ENCODE measurements around the gene ZNF189. TPM values are rescaled to one million over a fixed set of nuclear protein-coding genes. Genes with fewer than 3 reads are reported as not detected.
A peak's percentile ranks its signal among the peaks of the same experiment; 100 is the strongest.

Gene ZNF189
- total RNA-seq, 1 experiment from 2014 or later = 15.5 TPM

DNA sequence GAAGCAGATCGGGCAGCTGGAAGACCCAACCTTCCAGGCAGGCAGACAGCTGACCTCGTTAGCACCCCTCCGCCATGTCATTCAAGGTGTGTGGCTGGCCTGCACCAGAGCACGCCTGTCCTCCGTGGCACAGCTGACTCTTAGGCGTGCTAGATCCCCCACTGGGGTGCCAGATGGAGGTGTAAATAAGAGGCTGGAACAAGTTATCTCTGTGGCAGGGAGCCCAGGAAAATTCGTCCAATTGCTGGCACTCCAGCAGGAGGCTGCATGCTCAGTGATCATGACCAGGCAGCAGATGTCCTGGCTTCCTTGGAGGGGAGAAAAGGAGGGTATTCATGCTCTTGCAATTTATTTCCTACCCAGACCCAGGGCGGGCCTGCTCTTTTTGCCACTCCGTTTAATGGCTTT is 44.7 kb downstream of the ZNF189 start:
- no peak overlapping the region for H3K9ac ChIP-seq (ENCODE audit: low read length)
- no peaks in the 10 kb centered on the region for H3K79me2 ChIP-seq (ENCODE audit: low read length)
- H3K36me3 ChIP-seq (ENCODE audit: insufficient read depth, low read length) = no peaks in the 10 kb centered on the region
- no peak overlapping the region for H2AFZ ChIP-seq (ENCODE audit: low read length)
- H3K27ac ChIP-seq (ENCODE audit: low read length) = no peak overlapping the region
- H3K4me3 ChIP-seq (ENCODE audit: low read length) = no peak overlapping the region
- H4K20me1 ChIP-seq (ENCODE audit: insufficient read depth, low read depth, low read length) = no peaks in the 10 kb centered on the region
- no peaks in the 10 kb centered on the region for H3K9me3 ChIP-seq (ENCODE audit: low read length)
- H3K9me2 ChIP-seq (replicated peaks; ENCODE audit: insufficient read depth, low read length) = no peaks in the 10 kb centered on the region
- H3K4me1 ChIP-seq (ENCODE audit: low read length) = no peaks in the 10 kb centered on the region
- no peaks in the 10 kb centered on the region for H3K27me3 ChIP-seq (ENCODE audit: low read length)
- DNase-seq = no peak
- no peak overlapping the region for H3K4me2 ChIP-seq (ENCODE audit: low read depth, low read length, poor library complexity, severe bottlenecking)

DNA sequence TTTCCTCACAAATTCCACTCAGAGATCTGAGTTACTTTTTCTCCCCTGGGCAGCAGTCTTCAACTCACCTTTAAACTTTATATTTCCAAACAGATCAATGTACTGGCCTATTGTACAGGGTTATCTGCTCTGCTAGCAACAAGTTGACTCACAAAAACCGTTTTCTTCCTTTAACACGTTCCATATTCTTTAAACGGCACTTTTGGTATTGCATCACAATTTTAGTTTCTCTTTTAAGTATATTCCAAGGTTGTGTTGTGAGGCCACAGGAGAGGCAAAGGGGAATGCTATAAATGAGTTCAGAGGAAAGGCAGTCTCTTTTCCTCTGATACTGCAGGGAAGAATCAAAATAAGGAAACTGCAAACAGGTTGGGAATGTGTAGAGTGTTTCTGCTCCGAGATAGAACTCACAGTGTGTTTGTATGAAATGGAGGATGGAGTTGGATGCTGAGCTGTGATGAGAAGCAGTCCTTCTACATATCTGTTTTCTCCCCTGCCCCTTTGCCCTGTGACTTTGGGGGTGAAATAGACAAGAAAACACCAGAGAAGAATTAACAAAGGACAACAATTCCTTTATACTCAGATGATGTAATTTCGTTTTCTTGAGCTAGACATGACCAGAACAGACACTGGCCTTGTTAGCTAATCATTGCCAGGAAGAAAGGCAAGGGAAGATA is 46.8 kb downstream of the ZNF189 start:
- peak overlapping the region; percentile 32 for H3K4me2 ChIP-seq (ENCODE audit: low read depth, low read length, poor library complexity, severe bottlenecking)
- peak overlapping the region; percentile 34; the same call in 1 of the 2 replicates for H3K4me3 ChIP-seq (ENCODE audit: low read length)
- no peaks in the 10 kb centered on the region for H3K36me3 ChIP-seq (ENCODE audit: insufficient read depth, low read length)
- no peaks in the 10 kb centered on the region for H3K9me3 ChIP-seq (ENCODE audit: low read length)
- H2AFZ ChIP-seq (ENCODE audit: low read length) = 0 out of 2 replicates have a peak overlapping the region, but pooled peaks have one; percentile 49
- H3K27ac ChIP-seq (ENCODE audit: low read length) = no peak overlapping the region
- no peaks in the 10 kb centered on the region for H3K79me2 ChIP-seq (ENCODE audit: low read length)
- H3K9me2 ChIP-seq (replicated peaks; ENCODE audit: insufficient read depth, low read length) = no peaks in the 10 kb centered on the region
- H3K4me1 ChIP-seq (ENCODE audit: low read length) = peaks cover 9% of the 10 kb centered on the region
- no peaks in the 10 kb centered on the region for H3K27me3 ChIP-seq (ENCODE audit: low read length)
- H4K20me1 ChIP-seq (ENCODE audit: insufficient read depth, low read depth, low read length) = no peaks in the 10 kb centered on the region
- no peak overlapping the region for H3K9ac ChIP-seq (ENCODE audit: low read length)
- DNase-seq = no peak

DNA sequence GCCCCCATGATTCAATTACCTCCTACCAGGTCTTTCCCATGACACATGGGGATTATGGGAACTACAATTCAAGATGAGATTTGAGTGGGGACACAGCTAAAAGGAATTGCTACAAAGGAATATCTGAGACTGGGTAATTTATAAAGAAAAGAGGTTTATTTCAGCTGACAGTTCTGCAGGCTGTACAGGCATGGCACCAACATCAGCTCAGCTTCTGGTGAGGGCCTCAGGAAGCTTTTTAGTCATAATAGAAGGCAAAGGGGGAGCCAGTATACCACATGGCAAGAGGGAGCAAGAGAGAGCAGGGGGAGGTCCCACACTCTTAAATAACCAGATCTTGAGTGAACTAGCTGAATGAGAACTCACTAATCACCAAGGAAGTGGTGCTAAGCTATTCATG is 48.1 kb downstream of the ZNF189 start:
- Histone ChIP-seq H3K9me3 (ENCODE audit: low read length) (no peaks in the 10 kb centered on the region), H3K9ac (ENCODE audit: low read length) (no peak overlapping the region), H3K36me3 (ENCODE audit: insufficient read depth, low read length) (no peaks in the 10 kb centered on the region), H4K20me1 (ENCODE audit: insufficient read depth, low read depth, low read length) (no peaks in the 10 kb centered on the region), H3K4me3 (ENCODE audit: low read length) (no peak overlapping the region), H3K79me2 (ENCODE audit: low read length) (no peaks in the 10 kb centered on the region), H3K4me2 (ENCODE audit: low read depth, low read length, poor library complexity, severe bottlenecking) (no peak overlapping the region), H3K4me1 (ENCODE audit: low read length) (peaks cover 9% of the 10 kb centered on the region), H3K27me3 (ENCODE audit: low read length) (no peaks in the 10 kb centered on the region), H3K27ac (ENCODE audit: low read length) (no peak overlapping the region), H2AFZ (ENCODE audit: low read length) (no peak overlapping the region), H3K9me2 (replicated peaks; ENCODE audit: insufficient read depth, low read length) (no peaks in the 10 kb centered on the region)
- DNase-seq = no peak

DNA sequence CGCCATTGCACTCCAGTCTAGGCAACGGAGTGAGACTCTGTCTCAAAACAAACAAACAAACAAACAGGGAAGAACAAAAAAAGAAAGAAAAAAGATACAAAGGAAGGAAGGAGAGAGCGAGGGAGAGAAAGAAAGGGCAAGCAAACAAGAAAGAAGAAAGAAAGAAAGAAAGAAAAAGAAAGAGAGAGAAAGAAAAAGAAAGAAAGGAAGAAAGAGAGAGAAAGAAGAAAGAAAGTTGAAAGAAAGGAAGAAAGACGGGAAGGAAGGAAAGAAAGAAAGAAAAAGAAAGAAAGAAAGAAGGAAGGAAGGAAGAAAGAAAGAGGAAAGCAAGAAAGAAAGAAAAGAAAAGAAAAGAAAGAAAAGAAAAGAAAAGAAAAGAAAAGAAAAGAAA is 50.0 kb downstream of the ZNF189 start:
- Histone ChIP-seq H3K9me2 (replicated peaks; ENCODE audit: insufficient read depth, low read length) (no peaks in the 10 kb centered on the region), H3K9me3 (ENCODE audit: low read length) (no peaks in the 10 kb centered on the region), H3K4me3 (ENCODE audit: low read length) (no peak overlapping the region), H3K4me2 (ENCODE audit: low read depth, low read length, poor library complexity, severe bottlenecking) (peak overlapping the region; percentile 60), H3K79me2 (ENCODE audit: low read length) (no peaks in the 10 kb centered on the region), H3K4me1 (ENCODE audit: low read length) (peaks cover 9% of the 10 kb centered on the region), H2AFZ (ENCODE audit: low read length) (no peak overlapping the region), H3K27ac (ENCODE audit: low read length) (no peak overlapping the region), H3K9ac (ENCODE audit: low read length) (no peak overlapping the region), H3K27me3 (ENCODE audit: low read length) (no peaks in the 10 kb centered on the region), H3K36me3 (ENCODE audit: insufficient read depth, low read length) (no peaks in the 10 kb centered on the region), H4K20me1 (ENCODE audit: insufficient read depth, low read depth, low read length) (no peaks in the 10 kb centered on the region)
- DNase-seq = no peak

DNA sequence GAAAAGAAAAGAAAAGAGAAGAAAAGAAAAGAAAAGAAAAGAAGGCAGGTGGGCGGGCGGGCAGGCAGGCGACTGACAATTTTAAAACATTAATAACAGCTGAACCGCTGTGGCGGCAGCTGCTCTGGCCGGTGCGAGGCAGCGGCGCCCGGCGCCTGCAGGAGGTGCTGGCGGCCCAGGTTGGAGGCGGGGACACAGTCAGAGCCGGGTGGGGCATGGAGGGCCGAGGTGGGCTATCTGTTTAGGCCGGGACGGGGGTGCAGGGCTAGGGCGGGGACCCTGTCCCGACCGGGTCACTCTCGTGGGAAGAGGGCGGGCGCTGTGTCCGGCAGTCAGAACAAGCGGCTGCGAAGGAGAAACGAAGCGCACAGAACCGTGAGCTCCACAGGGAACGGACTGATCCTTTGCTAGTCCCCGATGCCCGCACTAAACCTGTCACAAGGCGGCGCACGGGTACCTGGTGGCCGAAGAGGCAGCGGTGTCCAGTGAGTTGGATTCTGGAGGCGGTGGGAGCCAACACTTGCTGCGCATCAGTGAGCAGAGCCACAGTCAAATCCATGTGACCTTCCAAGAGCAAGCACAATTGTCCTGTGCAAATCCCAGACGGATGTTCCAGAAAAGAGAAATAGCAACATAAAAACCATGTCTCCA is 50.5 kb downstream of the ZNF189 start:
- Histone ChIP-seq H3K4me3 (ENCODE audit: low read length) (peak overlapping the region; percentile 60), H2AFZ (ENCODE audit: low read length) (peak overlapping the region; percentile 57; the same call in 1 of the 2 replicates)
- peak; percentile 79 for DNase-seq

DNA sequence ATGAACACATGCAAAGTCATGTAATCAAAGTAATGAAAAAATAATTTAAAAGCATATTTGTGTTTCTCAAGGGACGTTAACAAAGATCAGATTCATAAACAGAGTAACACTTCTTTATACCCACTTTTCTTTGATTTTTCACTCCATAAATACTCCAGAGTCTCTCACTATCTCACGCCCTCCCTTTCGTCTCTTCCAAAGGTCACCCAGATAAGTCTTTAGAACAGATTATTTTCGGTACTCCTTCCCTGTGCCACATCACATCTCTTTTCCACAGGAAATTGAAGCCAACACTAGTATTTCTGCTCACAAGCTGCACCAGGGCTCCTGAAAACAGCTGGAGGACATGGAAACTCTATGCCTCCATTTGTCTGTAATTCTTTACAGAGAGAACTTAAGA is 52.3 kb downstream of the ZNF189 start:
- DNase-seq = no peak
- Histone ChIP-seq H3K27me3 (ENCODE audit: low read length) (no peaks in the 10 kb centered on the region), H3K4me2 (ENCODE audit: low read depth, low read length, poor library complexity, severe bottlenecking) (no peak overlapping the region), H3K9me3 (ENCODE audit: low read length) (no peaks in the 10 kb centered on the region), H3K4me1 (ENCODE audit: low read length) (peaks cover 9% of the 10 kb centered on the region), H3K9me2 (replicated peaks; ENCODE audit: insufficient read depth, low read length) (no peaks in the 10 kb centered on the region), H3K27ac (ENCODE audit: low read length) (no peak overlapping the region), H2AFZ (ENCODE audit: low read length) (no peak overlapping the region), H3K9ac (ENCODE audit: low read length) (no peak overlapping the region), H3K79me2 (ENCODE audit: low read length) (no peaks in the 10 kb centered on the region), H3K36me3 (ENCODE audit: insufficient read depth, low read length) (no peaks in the 10 kb centered on the region), H4K20me1 (ENCODE audit: insufficient read depth, low read depth, low read length) (no peaks in the 10 kb centered on the region), H3K4me3 (ENCODE audit: low read length) (no peak overlapping the region)

More for the DNA sequence above, 50.5 kb downstream of the ZNF189 start:
- H4K20me1 ChIP-seq (ENCODE audit: insufficient read depth, low read depth, low read length) = no peaks in the 10 kb centered on the region
- H3K36me3 ChIP-seq (ENCODE audit: insufficient read depth, low read length) = no peaks in the 10 kb centered on the region
- no peaks in the 10 kb centered on the region for H3K9me2 ChIP-seq (replicated peaks; ENCODE audit: insufficient read depth, low read length)
- no peaks in the 10 kb centered on the region for H3K27me3 ChIP-seq (ENCODE audit: low read length)
- peak overlapping the region; percentile 40 for H3K9ac ChIP-seq (ENCODE audit: low read length)
- no peak overlapping the region for H3K27ac ChIP-seq (ENCODE audit: low read length)
- H3K9me3 ChIP-seq (ENCODE audit: low read length) = no peaks in the 10 kb centered on the region
- no peaks in the 10 kb centered on the region for H3K79me2 ChIP-seq (ENCODE audit: low read length)
- H3K4me2 ChIP-seq (ENCODE audit: low read depth, low read length, poor library complexity, severe bottlenecking) = peak overlapping the region; percentile 60
- peaks cover 9% of the 10 kb centered on the region for H3K4me1 ChIP-seq (ENCODE audit: low read length)

DNA sequence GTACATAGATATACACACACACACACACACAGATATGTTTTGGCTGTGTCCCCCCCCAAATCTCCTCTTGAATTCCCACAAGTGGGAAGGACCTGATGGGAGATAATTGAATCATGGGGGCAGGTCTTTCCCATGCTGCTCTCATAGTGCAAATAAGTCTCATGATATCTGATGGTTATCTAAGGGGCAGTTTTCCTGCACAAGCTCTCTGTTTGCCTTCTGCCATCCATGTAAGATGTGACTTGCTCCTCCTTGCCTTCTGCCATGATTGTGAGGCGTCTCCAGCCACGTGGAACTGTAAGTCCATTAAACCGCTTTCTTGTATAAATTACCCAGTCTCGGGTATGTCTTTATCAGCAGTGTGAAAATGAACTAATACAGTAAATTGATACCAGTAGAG is 52.8 kb downstream of the ZNF189 start:
- Histone ChIP-seq H3K4me3 (ENCODE audit: low read length) (no peak overlapping the region), H3K27ac (ENCODE audit: low read length) (no peak overlapping the region), H3K9ac (ENCODE audit: low read length) (no peak overlapping the region), H3K27me3 (ENCODE audit: low read length) (no peaks in the 10 kb centered on the region), H3K36me3 (ENCODE audit: insufficient read depth, low read length) (no peaks in the 10 kb centered on the region), H2AFZ (ENCODE audit: low read length) (no peak overlapping the region), H3K4me2 (ENCODE audit: low read depth, low read length, poor library complexity, severe bottlenecking) (no peak overlapping the region), H3K9me2 (replicated peaks; ENCODE audit: insufficient read depth, low read length) (no peaks in the 10 kb centered on the region), H4K20me1 (ENCODE audit: insufficient read depth, low read depth, low read length) (no peaks in the 10 kb centered on the region), H3K4me1 (ENCODE audit: low read length) (peaks cover 9% of the 10 kb centered on the region), H3K9me3 (ENCODE audit: low read length) (no peaks in the 10 kb centered on the region), H3K79me2 (ENCODE audit: low read length) (no peaks in the 10 kb centered on the region)
- DNase-seq = no peak

DNA sequence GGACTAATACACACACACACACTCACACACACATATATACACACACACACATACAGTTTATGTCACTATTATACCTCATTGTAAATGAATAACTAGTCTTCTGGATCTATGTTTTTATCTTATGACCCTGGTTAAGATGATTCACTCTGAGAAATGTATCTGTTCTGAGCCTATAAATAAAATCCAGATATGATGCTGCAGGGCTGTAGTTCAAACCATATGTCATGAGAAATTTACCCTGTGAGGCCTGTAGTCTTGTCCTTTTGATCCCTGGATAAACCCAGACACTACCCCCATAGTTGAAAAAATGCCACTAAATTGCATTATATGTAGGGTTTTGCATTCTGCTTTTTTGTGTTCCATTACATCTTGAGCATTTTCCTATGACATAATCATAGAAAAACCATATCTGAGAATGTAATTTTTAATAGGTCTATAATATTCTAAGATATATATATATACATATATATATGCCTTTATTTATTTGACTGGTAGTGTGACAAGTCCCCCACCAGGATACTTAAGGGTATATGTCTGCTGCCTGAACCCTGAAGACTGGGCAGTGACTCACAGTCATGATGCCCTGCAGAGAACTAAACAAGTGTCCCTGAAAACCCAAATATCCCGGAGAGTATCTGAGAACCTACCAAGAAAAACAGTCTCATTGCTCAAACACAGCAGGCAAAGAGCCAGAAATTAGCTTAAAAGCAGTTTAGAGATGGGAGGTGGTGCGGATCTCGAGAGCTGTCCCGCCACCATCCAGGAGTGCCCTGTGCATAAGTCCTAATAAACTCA is 55.3 kb downstream of the ZNF189 start:
- H3K79me2 ChIP-seq (ENCODE audit: low read length) = no peaks in the 10 kb centered on the region
- H3K36me3 ChIP-seq (ENCODE audit: insufficient read depth, low read length) = no peaks in the 10 kb centered on the region
- no peak for DNase-seq
- no peak overlapping the region for H3K27ac ChIP-seq (ENCODE audit: low read length)
- peaks cover 6% of the 10 kb centered on the region for H3K4me1 ChIP-seq (ENCODE audit: low read length)
- no peaks in the 10 kb centered on the region for H3K9me3 ChIP-seq (ENCODE audit: low read length)
- H3K9me2 ChIP-seq (replicated peaks; ENCODE audit: insufficient read depth, low read length) = no peaks in the 10 kb centered on the region
- no peak overlapping the region for H3K4me3 ChIP-seq (ENCODE audit: low read length)
- no peak overlapping the region for H2AFZ ChIP-seq (ENCODE audit: low read length)
- no peaks in the 10 kb centered on the region for H3K27me3 ChIP-seq (ENCODE audit: low read length)
- H3K4me2 ChIP-seq (ENCODE audit: low read depth, low read length, poor library complexity, severe bottlenecking) = no peak overlapping the region
- no peak overlapping the region for H3K9ac ChIP-seq (ENCODE audit: low read length)
- H4K20me1 ChIP-seq (ENCODE audit: insufficient read depth, low read depth, low read length) = no peaks in the 10 kb centered on the region

Measured in Karpas-422 (cell line).